Activated CD8-positive, alpha-beta memory T cell treated with anti-CD3 and anti-CD28 coated beads for 36 hours (primary cell): ENCODE data around the gene STARD4. TPM values are rescaled to one million over a fixed set of nuclear protein-coding genes. Genes with fewer than 3 reads are reported as not detected.

Experiments used
- CTCF ChIA-PET: fragments of 350-600 bp; sonication (Branson Sonifier 250); formaldehyde crosslinking; loops from one replicate; lab custom pipeline; 2021; ENCODE audit warnings: antibody characterized with exemption; lab: Charles Lee
- POLR2A ChIA-PET: fragments of 350-600 bp; sonication (Branson Sonifier 250); formaldehyde crosslinking; loops from one replicate; lab custom pipeline; 2021; ENCODE audit warnings: antibody characterized with exemption; lab: Charles Lee
- total RNA-seq, 2 experiments: library from RNA; stranded (reverse); gene quantifications; one replicate each; pipeline ENCODE4 v1.2.3, GENCODE V29; 2021

Gene STARD4
- total RNA-seq, 2 experiments from 2014 or later, result 50.7 to 51.7 TPM

DNA sequence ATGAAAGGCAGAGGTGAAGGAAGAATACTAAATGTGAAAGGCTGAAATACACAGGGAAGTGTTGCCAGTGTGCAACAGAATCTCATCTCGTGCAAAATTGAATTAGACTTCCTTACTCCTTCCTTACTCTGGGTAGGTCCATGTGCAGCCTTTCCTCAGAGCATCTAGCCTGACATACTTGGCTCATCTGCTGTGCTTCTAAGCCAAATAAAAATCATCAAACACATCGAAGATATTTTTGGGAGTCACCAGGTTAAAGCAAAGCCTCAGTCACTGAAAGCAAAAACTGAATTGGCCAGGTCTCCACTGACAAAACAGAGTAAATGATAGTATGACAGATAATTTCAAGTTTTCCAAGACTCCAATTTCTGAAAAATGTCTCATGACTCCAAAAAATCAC, 19.3 kb downstream of the STARD4 start:
- CTCF ChIA-PET, result no interaction called here
- POLR2A ChIA-PET, result no interaction called here

DNA sequence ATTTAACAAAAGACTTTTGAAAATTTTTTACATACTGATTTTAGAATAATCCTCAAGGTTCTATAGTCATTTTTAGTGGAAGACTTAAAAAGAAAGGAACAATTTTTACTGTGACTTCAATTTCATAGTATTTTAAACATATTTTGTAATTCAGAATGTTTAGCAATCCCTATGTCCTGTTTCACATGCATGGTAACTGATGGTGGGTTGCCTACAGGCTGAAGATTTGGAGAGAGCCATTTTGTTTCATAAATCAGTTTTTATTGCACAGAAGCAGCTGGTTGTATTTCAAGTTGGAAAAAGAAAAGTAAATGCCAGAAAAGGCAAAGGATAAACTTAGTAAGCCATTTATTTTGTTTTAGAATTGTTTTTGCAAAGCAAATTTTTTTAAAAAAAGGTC, 24.0 kb downstream of the STARD4 start:
- ChIA-PET POLR2A (no interaction called here), CTCF (no interaction called here)

DNA sequence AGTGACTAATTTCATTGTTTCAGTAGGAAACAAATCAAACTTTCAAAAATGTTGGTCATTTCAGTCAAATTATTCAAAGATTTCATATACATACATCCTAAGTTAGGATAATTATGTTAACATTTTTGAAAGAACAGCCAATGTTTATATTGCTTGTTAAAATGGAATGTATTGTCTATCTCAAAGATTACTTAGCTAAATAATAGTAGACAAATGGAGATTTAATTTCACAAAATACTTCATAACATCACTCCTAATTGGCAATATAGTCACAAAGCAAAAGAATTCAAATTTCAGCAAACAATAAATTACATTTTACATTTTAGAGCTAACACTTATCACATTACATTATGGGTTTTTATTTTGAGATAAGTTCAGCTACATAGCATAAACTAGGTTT, 25.4 kb downstream of the STARD4 start:
- ChIA-PET POLR2A (no interaction called here), CTCF (no interaction called here)

DNA sequence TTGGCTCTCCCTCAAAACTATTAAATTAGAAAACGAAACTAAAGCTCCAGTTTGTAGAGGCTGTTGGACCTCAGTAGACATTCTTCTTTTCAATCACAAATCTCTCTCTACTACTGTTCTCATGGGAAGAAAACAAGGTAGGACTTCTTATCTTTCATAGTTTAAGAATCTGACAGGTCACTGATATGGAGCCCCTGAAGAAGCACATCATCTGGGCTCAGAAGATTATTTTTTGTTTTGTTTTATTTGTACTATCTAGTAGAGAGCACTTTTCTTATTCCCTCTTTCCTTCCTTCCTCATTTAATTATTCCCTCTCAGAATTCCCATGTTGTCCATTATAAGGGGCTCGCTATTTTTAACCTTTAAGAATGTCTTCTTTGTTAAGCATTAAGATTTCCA, 26.3 kb downstream of the STARD4 start:
- CTCF ChIA-PET, result no interaction called here
- POLR2A ChIA-PET, result no interaction called here

DNA sequence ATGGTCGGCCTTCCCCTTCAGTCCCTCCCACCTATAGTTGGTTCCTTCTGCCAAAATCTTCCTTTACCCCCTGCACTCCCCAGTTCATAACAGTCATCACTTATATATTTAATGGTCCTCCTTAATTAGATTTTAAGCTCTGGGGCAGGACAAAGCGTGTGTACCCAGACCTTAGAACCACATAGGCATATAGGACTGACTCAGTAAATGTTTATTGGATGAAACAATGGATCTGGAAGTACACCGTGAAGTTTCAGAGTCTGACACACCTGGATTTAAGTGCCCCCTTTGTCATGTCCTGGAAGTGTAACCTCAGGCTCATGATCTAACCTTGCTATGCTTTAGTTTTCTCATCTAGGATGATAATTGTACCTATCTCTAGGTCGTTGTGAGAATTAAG, 32.0 kb downstream of the STARD4 start:
- POLR2A ChIA-PET, result no interaction called here

GRCh38 chr5:111478898-111479297, 33.4 kb downstream of the STARD4 start:
- ChIA-PET POLR2A (no interaction called here), CTCF (no interaction called here)

More for the DNA sequence above, 32.0 kb downstream of the STARD4 start:
- CTCF ChIA-PET, result interaction anchor here (1.2 kb wide), 1 partner anchor 322 kb away, joined by 3 read pairs; no protein-coding TSS in a partner anchor

DNA sequence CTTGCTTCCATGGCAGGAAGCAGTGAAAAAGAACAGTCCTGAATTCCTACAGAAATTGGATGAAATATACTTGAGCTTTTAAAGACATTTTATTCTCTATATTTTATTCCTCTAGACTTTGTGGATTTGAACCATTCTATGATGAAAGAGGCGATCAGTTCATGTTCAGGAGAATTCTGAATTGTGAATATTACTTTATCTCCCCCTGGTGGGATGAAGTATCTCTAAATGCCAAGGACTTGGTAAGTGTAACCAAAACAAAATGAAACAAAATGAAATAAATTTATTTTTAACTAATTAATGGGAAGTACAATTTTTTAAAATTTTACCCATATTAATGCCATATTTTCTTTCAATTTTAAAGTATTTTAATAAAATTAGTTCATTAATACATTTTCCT, 34.1 kb downstream of the STARD4 start:
- CTCF ChIA-PET, result no interaction called here
- POLR2A ChIA-PET, result no interaction called here

- CTCF ChIA-PET, result no interaction called here
- POLR2A ChIA-PET, result no interaction called here
Measured at GRCh38 chr5:111472579-111472978, 39.8 kb downstream of the STARD4 start.

GRCh38 chr5:111472096-111472495, 40.2 kb downstream of the STARD4 start:
- ChIA-PET POLR2A (no interaction called here), CTCF (no interaction called here)

GRCh38 chr5:111469903-111470302, 42.4 kb downstream of the STARD4 start:
- POLR2A ChIA-PET, result no interaction called here
- CTCF ChIA-PET, result no interaction called here

- CTCF ChIA-PET, result no interaction called here
- POLR2A ChIA-PET, result no interaction called here
Measured at GRCh38 chr5:111469293-111469896, 42.9 kb downstream of the STARD4 start.

GRCh38 chr5:111463311-111463710, 49.0 kb downstream of the STARD4 start:
- POLR2A ChIA-PET, result no interaction called here
- CTCF ChIA-PET, result no interaction called here

DNA sequence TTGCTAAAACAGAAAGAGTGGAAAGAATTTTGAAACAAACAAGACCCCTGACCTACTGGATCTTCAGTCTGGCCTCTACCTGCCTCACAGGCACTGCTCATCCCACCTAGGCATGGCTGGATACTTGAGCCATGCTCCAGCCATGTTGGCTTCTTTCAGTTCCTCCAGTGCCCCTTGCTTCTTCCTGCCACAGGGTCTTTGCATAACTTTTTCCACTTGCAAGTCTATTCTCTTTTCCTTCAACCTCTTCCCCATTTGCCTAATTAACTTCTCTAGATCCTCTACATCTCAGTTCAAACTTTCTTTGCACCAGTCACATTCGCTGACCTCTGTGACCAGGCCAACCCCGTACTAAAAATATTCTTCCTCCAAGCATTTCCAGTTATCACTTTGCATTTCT, 50.4 kb downstream of the STARD4 start:
- ChIA-PET POLR2A (no interaction called here), CTCF (no interaction called here)

- POLR2A ChIA-PET, result no interaction called here
- CTCF ChIA-PET, result no interaction called here
Measured at GRCh38 chr5:111461255-111461671, 51.1 kb downstream of the STARD4 start.

- ChIA-PET CTCF (no interaction called here), POLR2A (no interaction called here)
Measured at GRCh38 chr5:111454776-111455175, 57.6 kb downstream of the STARD4 start.

GRCh38 chr5:111454198-111454622, 58.1 kb downstream of the STARD4 start:
- ChIA-PET POLR2A (no interaction called here), CTCF (no interaction called here)

DNA sequence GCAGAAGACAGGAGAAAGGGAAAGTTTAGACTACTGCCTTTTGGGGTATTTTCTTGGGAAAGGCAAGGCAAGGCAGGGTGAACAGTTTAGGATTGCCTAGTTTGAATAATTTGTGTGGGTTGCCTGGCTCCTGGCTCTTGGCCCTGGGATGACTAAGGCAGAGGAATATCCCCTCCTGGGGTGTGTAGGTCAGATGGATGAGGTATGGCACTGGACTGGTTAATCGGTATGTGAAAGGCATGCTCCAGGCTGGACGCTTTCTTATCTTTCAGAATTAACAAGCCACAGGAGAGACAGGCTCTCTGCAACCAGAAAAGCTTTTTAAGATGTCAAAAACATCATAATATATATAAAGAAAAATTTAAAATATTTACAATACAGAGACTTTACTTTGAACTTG, 58.6 kb downstream of the STARD4 start:
- CTCF ChIA-PET, result no interaction called here

DNA sequence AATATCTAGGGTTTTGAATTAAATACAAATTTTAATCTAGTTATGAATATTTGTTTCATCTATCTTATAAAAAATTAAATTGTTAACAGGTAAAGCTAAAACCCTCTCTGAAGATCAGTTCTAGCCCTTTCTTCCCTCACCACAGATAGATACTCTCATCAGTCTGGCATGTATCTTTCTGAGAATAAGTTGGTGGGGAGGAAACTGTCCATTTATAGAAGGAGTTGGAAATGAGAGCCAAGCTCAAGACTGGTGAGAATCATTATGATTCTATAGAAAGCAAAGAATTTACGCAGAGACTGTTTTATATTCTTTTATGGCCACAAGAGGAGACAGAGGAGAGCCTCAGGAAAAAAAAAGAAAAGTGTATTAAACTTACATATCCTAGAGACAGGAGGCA, 59.0 kb downstream of the STARD4 start:
- ChIA-PET POLR2A (no interaction called here), CTCF (no interaction called here)

More for the DNA sequence above, 58.6 kb downstream of the STARD4 start:
- POLR2A ChIA-PET, result no interaction called here

GRCh38 chr5:111447822-111448221, 64.5 kb downstream of the STARD4 start:
- CTCF ChIA-PET, result no interaction called here

GRCh38 chr5:111447099-111447498, 65.2 kb downstream of the STARD4 start:
- CTCF ChIA-PET, result no interaction called here
- POLR2A ChIA-PET, result no interaction called here

More at GRCh38 chr5:111447822-111448221, 64.5 kb downstream of the STARD4 start:
- POLR2A ChIA-PET, result no interaction called here
